Gastrocnemius medialis (tissue), 4 donors: ENCODE data around the gene OR5D16.

ENCODE experiments used
- POLR2A ChIP-seq, 2 donors: fragments of 450-650 bp; IDR thresholded peaks; one replicate each; pipeline ENCODE4 v1.6.1; 2017; ENCODE audit warnings: antibody characterized with exemption in 2 of 2, mild to moderate bottlenecking in 2 of 2, moderate library complexity in 2 of 2
- TF ChIP-seq, protein P1 (sequence below), 5 experiments: fragments of 450-650 bp in 3 of 5; fragments of 200-600 bp in 2 of 5; sonication (generic) in 2 of 5; IDR thresholded peaks in 4 of 5; conservative IDR thresholded peaks in 1 of 5; 1 replicate in 4 of 5; 2 replicates in 1 of 5; pipeline ENCODE4 v1.5.1; 2016 to 2019; ENCODE audit warnings: antibody characterized with exemption in 5 of 5, mild to moderate bottlenecking in 3 of 5, moderate library complexity in 3 of 5

GRCh38 chr11:55806248-55806647 lies 32.3 kb upstream of the OR5D16 start:
- TF ChIP-seq, protein P1, sequence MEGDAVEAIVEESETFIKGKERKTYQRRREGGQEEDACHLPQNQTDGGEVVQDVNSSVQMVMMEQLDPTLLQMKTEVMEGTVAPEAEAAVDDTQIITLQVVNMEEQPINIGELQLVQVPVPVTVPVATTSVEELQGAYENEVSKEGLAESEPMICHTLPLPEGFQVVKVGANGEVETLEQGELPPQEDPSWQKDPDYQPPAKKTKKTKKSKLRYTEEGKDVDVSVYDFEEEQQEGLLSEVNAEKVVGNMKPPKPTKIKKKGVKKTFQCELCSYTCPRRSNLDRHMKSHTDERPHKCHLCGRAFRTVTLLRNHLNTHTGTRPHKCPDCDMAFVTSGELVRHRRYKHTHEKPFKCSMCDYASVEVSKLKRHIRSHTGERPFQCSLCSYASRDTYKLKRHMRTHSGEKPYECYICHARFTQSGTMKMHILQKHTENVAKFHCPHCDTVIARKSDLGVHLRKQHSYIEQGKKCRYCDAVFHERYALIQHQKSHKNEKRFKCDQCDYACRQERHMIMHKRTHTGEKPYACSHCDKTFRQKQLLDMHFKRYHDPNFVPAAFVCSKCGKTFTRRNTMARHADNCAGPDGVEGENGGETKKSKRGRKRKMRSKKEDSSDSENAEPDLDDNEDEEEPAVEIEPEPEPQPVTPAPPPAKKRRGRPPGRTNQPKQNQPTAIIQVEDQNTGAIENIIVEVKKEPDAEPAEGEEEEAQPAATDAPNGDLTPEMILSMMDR (IDR thresholded peaks at IDR 0.05 in 4 of 5, conservative IDR thresholded peaks at IDR 0.05 in 1 of 5), result no peak
- no peak for TF ChIP-seq POLR2A (IDR thresholded peaks at IDR 0.05)
